NCI-H460 (cell line): ENCODE data around the gene SEMA4D. TPM values are rescaled to one million over a fixed set of nuclear protein-coding genes. Genes with fewer than 3 reads are reported as not detected.

ENCODE experiments used
- DNase-seq: peaks from one replicate; pipeline ENCODE4 v3.0.0-alpha.2; 2016; ENCODE audit warnings: low read depth; ENCODE audit errors: extremely low read depth
- total RNA-seq: library from RNA; depleted of rRNA; stranded (reverse); fragments of >200 nt; shearing (Covaris generic); gene quantifications from 2 replicates; pipeline ENCODE4 v1.2.3, GENCODE V29; 2014

SEMA4D gene
- total RNA-seq, 1 experiment from 2014 or later: 2.3 TPM

DNA sequence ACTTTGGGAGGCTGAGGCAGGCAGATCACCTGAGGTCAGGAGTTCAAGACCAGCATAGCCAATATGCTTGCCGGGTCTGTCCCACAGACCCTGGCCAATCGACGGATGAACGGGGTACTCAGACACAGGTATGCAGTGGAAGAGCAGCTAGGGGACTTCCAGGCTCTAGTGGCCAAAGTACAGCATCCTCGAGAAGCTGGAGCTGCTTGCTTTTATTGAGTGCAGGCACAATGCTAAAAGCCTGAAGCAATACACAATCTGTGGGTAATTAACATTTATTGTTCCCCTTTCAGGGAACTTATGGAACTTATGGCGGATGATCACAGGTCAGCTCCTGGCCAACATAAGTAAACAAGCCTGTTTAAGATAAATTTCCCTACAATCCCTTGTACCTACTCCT is 32.8 kb upstream of the SEMA4D start:
- DNase-seq: no peak

DNA sequence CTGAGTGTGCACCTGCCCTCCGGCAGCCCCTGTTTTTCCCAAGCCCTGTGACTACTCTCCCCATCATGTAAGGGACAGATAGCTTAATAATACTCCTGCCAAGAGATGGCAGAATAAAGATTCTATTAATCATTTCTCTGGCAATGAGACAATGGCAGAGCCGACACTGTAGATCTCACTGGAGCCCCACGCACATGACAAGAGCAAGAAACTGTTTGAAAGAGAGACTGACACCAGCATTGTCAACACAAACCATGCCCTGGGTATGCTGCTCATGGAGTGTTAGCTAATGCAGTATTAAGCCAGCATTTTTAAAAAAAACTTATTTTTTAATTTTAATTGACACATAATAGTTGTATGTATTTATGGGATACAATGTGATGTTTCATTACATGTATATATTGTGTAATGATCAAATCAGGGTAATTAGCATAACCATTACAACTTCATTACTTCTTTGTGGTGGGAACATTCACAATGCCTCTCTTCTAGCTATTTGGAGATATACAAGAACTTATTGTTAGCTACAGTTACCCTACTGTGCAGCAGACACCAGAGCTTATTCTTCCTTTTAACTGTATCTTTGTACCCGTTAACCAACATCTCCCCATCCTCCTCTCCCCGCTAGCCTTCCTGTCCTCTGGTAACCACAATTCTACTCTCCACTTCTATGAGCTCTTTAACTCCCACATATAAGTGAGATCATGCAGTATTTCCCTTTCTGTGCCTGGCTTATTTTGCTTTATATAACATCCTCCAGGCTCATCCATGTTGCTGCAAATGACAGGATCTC is 31.5 kb upstream of the SEMA4D start:
- no peak for DNase-seq

DNA sequence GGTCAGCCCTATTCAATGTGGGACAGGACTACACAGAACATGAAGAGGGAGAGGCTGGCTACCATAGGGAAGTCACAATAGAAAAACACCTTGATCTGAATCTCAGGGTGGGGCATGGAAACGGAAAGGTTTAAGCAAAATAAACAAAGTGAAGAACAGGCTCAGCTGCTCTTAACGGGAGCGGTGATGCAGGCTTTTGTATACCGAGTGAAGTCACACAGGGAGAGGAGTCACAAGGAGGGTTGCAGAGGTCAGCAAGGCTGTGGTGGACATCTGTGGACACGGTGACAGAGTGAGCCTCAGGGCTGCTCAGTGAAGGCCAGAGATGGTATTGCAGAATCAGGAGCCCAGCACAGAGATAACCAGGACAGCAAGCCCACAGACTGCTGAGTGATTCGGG is 30.6 kb upstream of the SEMA4D start:
- no peak for DNase-seq

DNA sequence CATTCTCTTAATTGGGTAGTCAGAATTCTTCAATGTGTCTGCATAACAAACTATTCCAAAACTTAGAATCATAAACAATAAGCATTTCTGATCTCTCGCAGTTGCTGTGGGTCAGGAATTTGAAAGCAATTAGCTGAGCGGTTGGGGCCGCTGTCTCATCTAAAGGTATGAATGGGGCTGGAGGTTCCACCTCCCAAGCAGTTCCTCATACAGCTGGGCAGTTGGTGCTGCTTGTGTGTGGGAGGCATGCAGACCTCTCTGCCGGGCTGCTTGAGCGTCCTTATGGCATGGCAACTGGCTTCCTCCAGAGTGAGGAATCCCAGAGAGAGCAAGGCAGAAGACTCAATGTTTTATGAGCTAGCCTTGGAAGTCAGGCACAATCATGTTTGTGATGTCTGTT is 30.2 kb upstream of the SEMA4D start:
- no peak for DNase-seq

DNA sequence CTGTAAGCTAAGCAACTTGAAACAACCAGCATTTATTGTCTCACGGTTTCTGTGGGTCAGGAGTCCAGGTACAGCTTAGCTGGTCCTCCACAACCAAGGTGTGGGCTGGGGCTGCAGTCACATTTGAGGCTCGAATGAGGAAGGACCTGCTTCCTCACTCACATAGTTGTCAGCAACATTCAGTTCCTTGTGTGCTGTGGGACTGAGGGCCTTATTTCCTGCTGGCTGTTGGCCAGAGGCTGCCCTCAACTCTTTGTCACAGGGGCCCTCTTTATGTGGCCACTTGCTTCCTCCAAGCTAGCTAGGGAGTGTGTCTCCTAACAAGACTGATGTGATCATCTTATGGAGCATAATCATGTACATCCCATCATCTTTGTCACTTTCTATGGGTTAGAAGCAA is 29.2 kb upstream of the SEMA4D start:
- no peak for DNase-seq

DNA sequence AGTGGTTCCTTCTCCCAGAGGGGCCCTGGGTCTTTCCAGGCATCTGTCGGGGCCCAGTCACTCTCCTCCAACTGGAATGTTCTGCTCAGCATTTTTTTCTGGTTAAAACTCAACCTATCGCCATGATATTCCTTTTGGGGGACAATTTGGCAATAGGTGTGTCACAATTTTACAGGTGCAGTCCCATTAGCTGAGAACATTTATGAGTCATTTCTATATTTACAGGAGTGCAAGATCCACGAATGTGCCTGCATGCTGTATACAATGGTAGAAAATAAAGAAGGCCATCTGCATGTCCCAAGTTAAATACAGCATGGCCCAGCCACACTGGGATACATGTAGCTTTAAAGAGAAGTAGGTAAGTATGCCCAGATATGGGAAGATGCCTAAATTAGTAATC is 28.8 kb upstream of the SEMA4D start:
- no peak for DNase-seq

DNA sequence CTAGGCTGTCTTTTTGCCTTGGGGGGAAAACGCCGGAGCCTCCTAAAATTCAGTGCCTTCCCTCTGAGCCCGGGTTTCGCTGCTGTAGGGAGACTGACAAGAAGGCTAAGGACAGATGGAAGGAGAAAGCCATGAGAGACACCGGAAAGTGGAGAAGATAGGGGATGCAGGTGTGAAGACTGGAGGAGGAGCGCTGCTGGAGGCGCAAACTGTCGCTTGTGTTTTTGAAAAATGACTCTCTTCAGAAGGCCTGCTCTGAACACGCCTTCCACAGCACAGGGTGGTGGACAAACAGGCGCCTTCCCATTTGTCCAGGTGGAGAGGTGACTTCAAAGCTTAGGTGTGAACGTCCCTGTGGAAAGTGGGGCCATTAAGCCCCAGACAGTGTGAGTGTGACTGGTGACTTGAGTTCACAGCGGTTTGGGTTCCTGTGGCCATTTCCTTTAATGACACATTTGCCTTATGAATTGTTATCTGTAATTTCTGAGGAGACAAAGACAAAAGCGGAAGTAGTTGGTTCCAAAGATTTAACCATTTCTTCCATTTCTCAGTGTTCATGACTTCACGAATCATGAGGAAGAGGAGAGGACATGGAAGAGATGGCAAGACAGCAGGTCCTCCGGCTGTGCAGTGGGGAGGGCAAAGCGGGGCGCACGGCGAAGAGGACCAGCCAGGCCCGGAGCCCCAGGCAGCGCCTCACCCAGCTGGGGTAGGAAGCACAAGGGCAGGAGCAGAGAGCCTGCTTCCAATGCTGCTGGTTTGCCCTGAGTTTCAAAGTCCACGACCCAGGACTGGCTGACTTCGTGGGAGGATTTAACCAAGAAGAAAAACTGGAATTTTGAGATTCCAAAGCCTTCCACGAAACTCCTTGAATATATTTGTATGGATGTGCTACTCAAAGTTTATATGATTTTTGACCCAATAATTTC is 27.8 kb upstream of the SEMA4D start:
- no peak for DNase-seq

DNA sequence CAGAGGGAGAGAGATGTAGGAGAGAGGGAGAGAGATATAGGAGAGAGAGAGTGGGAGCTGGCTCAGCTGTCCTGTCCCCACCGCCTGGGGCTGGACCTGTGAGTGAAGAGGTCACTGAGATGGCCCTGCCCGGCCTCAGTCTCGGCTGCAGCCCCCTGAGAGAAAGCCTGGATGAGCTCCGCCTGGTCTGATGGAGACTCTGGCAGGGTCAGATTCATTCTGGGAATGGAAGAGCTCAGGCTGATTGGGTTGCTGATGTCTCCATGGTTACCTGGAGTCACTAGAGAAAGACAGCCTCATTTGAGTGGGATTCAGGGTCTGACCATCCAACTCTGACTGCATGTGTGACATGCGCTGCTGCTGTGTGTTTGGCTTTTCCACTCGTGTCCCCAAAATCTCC is 27.1 kb upstream of the SEMA4D start:
- DNase-seq: no peak

DNA sequence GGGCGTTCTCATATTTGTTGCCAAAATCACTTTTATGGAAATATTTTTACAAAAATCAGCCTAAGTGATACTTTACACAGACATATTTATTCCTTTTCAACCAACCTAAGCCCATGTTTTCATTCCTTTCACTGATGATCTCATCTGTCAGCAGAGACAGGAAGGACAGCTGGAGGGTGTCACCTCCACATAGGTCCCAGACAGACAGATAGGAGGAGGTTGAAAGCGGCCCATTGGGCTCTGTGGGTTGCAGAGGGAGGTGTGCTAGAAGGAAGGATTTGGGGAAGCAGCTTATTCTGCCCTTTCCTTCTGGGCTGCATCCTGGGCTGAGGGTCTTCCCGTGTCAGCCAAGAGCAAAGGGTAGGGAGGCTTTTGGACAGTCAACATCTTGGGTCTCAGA is 26.0 kb upstream of the SEMA4D start:
- DNase-seq: no peak

DNA sequence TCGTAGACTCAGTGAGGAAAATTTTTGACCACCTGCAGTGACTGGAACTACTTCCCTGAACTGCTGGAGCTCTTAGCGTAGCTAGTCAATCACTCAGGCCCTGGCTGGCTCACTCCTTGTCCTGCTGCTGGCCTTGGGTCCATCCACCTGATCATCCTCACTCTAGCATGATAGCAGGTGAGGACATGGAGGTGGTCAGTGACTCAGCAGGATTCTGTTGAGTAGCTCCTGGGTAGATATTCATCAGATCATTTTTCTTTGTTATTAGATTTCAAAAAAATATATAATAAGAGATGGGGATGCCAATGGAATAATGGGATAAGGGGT is 25.0 kb upstream of the SEMA4D start:
- no peak for DNase-seq

DNA sequence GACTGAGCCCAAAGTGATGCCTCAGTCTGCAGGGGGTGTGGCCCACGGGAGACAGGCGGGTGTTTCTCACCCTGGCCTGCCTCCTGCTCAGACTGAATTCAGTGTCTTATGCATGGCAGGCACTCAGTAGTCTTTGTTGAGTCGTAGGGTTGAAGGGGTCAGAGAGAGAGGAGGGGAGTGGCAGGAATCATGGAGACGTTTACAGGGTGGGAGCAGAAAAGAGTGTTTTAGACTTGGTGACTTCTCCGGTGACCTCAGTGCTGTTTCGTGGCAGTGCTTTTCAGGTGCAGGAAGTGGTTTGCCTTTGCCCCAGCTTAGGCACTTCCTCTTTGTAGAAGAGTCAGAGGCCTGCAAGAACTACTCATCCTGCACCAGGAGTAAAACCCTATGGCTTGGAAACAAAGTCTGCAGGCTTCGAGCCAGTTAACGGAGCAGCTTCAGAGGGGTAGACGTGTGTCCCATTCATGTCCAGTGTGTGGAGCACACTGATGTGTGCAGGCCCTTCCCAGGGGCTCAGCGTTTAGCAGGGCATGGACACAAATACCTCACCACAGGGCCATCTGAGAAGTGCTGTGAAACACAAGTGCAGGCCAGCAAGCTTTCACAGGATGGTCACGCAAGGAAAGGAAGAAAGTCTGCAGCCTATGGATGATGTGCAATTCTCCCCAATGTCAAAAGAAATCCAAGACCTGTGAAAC is 24.5 kb upstream of the SEMA4D start:
- no peak for DNase-seq

DNA sequence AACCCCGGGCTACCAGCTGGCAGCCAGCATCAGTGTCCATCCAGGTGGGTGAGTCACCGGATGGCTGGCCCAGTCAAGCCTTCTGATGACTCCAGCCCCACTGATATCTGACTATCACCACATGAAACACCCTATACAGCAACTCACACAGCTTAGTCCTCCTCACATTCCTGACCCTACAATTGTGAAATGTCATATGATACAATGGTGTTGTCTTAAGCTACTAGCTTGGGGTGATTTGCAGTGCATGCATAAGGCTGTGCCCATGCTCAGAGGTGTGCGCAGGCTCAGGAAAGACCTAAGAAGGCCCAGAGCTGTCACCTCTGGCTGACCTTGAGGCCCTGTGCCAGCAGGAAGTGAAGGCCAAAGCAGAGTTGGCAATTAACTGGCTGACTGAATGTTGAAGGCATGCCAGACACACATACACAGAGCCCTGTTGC is 21.5 kb upstream of the SEMA4D start:
- DNase-seq: no peak

DNA sequence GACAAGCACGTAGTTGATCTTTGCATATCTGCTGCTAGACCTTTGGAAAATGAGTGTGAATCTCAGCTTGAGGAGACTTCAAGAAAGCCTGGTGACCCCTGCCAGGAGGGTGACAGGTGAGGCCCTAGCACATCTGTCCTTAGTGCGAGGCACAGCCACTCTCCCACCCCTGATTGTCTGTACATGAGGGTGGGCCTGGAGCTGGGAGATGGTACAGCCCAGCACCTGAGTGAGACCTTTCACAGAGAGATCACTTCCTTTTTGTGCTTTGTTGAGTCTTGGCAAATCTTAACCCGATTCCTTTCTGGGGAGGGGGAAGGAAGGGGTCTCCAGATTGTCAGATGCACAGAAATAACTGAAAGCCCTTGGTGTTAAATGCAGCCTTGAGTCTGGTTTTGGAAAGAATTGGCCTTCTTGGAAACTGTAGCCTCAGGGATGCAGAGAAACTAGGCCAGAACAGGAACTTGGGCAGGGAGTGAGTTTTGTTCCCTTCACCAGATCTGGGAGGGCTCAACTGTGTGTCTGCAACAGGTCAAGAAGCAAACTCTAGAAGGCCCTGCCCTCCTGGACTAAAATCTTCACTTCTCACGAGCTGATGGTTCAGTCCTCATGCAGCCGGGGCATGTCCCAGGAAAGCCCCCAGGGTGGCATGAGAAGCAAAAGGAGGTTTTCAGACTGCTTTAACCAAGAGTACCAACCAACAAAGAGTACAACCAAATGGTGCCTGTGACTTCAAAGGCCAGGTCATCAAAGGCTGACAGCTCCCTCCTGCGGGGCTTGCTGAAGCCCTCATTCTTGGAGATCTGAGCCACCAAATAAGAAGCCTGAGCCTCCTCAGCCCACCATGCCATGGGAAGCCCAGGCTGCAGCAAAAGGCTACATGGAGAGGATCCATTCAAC is 20.8 kb upstream of the SEMA4D start:
- DNase-seq: no peak

DNA sequence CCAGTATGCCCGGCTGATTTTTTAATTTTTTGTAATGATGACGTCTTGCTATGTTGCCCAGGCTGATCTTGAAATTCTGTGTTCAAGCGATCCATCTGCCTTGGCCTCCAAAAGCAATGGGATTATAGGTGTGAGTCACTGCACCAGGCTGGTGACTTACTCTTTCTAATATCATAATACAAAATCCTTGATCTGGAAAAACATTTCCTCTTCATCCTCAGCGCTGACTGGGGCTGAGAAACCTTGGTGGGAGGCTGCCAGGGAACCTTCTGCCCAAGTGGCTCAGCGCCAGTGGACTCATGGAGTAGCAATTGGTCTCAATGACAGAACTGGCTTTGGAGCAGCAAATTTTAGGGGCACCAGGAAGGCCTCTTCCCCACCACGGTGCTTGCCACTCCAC is 17.5 kb upstream of the SEMA4D start:
- DNase-seq: no peak

DNA sequence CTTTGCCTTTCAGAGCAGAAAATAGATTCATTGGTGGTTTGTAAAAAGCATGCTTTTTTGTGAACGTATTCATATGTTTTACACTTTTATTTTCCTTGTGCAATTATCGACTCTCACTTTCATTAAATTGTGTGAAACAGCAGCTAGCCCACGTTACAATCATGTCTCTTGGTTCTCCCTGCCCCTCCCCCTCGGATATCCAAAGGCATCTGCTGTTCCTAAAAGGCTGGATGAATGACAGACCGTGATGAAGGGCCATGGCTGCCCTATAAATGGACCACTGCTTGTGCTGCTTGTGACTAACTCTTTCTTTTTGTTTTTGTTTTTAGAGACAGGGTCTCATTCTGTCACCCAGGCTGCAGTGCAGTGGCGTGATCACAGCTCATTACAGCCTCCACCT is 17.0 kb upstream of the SEMA4D start:
- DNase-seq: no peak

DNA sequence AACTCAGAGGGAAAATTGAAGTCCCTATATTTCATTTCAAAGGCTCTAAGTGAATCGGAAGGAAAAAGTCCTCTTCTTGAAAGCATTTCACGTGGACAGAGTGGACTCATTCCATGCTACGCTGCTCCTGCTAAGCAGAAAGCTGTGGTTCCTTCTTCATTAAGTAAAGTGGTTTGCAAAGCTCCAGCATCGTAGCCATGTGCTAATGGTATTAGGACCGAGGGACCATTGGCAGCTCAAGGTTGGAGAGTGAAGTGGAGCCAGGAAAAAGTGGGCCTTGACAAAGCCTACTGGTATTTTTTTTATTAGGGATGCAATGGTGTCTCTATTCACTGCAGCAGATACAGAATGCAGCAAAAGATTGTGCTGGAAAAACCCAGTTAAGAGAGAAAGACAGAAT is 16.4 kb upstream of the SEMA4D start:
- DNase-seq: no peak

DNA sequence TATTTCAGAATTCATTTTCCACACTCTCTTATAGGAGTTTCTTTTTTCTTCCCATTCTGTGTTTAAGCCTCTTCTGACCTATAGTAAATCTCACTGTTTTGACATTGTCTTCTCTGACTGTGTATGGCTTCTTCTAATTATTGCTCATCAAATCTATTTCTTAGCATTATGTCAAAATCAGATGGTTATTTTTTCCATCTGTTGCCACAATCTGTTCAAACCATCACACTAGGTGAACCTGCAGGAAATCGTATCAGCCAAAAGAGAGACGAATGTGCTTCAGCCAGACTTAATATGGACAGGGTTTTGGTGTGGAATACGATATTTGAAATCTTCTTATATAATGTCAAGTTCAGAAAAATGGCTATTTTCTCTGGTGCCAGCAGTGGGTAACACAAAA is 15.9 kb upstream of the SEMA4D start:
- no peak for DNase-seq

DNA sequence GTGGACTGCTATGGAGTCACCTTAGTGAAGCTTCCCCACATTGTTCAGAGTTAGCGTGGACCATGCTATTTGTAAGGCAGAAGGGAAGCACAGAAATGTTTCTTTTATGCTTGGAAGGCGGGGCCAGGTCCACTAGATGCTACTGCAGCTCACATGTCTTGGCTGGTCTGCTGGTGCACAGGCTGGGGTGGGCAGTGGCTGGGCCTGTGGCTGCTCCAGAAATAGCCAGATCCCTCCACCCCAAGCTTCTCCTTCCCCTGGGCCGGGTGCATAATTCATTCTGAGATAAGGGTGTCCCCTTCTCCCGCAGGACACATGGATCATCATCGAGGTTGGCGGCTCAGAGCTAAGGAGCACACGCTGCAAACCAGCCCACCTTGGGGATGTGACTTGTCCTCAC is 14.5 kb upstream of the SEMA4D start:
- no peak for DNase-seq

DNA sequence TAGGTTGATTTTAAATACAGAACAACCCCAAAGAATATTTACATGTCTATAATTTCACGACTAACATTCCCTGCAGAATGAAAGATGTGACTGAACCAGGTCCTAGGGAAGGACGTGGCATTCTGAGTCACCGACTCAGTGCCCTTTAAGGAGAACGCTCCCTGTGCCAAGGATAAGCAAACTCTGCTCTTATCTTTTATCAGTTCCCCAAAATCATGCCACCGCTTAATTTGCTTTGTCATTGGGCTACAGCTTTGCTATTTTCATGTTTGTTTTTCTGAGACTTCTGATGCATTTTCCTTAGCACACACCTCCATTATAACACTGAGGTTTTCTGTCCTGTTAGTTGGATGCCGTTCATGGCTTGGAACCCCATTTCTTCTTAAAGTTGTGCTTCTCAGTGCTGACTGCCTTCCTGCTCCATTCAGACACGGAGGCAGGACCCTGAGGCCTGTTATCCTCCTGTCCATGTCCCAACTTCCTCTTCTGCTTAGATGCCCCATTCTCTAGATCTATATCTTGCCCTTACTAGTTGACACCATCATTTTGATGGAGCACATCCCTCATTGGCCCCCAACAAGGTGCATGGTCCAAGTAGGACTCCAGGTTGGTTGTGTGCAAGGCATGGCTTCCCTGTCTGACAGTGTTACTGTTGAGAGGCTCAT is 11.2 kb upstream of the SEMA4D start:
- no peak for DNase-seq

DNA sequence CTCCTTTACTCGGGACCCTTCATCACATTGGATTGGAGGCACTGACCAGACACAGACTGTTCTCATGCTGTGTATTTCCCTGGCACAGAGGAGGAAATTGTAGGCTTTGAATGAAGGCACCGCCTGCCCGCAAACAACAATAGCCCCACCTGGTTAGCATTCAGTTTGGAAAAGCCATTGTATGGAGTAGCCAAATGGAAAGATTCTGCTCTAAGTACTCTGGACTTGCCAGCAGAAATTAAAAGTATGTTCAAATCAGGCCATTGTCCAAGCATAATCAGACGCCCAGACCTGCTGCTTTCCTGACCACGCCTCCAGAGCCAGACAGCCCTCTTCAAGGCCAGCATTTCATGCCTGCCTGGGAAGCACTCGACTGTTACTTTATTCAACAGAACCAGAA is 8.0 kb upstream of the SEMA4D start:
- DNase-seq: no peak
